Erythroblast (primary cell): Measurements from ENCODE around the gene GLP2R.

Source experiments
- DNase-seq, 2 experiments: peaks; one replicate each; lab custom pipeline; 2025; lab: John Stamatoyannopoulos, UW
- GATA1 ChIP-seq: IDR thresholded peaks from 2 replicates; pipeline ENCODE4 v1.6.1; 2011; ENCODE audit warnings: low read depth, mild to moderate bottlenecking, control low read depth, low read length, moderate library complexity
- POLR2A ChIP-seq: IDR thresholded peaks from 2 replicates; pipeline ENCODE4 v1.6.1; 2011; ENCODE audit warnings: mild to moderate bottlenecking, low read length

The GLP2R gene

DNA sequence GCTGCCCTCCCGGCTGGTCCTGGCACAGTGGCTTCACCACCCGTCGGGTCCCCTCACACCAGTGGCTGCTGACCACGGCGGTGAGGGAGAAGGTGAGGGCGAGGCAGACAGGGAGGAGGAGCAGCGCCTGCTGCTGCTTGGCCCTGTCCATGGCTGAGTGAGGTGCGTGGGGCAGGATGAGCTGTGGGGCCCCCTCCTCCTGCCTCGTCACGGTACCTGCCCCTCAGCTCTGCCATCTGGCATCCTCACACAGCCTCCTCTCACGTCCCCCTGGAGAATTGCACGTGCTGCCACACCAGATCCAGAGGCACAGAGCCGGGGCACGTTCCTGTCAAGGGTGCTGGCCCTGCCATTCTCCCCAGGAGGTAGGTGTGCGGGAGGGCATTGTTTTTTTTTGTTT, 3.8 kb upstream of the GLP2R start, which contains the start of gene GSG1L2:
Gene GSG1L2 (minus strand): TSS at position 159 of the 400 bp plus-strand sequence. CDS start 8 bp downstream, at position 151.
- TF ChIP-seq POLR2A (no peak), GATA1 (no peak)
- DNase-seq = no peak

DNA sequence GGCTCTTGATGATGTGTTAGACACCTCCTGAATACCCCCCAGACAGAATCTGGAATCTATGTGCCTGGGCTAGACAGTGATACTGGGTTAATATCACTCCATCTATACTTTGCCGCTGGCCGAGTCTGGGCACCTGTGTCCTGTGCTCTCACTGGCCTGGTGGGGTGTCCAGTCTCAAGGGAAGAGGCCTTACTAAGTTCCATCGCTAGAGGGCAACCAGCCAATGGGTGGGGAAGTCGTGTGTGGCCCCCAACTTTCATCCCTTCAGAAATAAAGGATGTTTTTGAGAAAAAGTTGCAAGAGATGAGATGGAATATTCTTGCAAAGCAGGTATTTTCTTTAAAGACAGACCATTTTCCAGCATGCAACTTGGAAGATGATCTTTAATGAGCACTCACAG, 1.6 kb upstream of the GLP2R start:
- TF ChIP-seq GATA1 (no peak), POLR2A (no peak)
- no peak for DNase-seq

DNA sequence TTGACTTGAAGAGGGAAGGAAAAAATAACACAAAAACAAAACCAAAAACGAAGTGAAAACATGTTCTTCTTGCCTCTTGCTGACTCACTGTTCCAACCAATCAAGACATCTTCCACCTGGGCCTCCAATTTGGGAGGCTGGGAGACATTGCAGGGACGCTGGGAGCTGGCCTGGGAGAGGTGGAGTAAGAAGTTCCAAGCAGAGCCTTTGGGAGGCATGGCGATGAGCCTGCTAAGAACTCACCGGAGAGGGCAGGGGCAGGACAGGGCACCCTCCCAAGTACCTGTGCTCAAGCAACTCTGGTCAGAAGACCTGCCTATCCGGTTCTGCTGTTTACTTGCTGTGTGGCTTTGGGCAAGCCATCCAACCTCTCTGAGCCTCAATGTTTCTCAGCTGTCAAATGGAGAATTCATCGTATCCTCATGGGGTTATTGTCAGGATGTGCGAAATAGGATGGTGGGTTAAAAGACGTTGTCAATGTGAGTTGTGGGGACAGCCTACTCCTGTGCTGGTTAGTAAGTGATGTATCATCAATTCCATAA, 856 bp upstream of the GLP2R start:
- DNase-seq = no peak
- TF ChIP-seq GATA1 (no peak), POLR2A (no peak)

DNA sequence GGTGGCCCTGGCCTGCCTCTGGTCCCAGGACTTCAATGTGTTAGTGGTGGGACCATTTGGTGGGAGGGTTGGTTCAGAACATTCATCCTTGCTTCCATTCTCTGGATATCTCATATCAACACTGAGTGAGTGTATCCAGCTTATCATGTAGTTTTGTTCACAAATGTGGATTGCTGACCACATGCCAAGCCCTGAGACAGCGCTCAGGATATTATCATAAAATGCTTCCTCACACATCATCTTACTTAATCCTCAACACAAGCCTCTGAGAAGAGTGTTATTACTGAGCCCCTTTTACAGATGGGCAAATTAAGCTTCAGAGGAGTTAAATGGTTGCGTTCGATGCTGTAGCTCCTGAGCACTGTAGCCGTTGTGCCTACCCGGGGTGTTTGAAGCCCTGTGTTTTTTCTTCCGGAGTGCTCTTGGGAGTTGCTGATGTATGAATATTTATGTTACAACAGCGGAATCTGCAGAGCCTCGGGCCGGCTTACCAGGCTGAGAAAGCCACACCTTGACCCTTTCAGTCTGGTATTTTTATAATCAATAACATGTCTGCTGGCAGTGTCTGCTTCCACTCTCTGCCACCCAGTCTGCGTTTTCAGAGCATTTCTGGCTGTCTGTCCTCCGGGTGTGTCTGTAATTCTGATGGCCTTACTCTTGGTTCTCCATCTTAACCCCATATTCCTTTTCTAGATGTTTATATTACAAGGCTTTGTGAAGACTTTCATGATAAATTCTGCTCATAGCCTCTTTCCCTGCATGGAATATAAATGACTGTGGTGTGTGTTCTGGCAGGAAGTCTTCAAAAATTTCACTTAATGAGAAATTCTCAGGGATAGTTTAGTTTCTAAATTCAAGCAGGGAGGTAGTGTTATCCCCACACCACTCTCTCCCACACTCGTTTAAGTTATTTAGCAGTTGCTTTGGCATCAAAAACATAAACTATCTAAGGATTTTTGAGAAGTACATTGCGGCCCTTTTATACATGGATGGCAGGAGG, 2.9 kb downstream of the GLP2R start:
- TF ChIP-seq GATA1 (no peak), POLR2A (no peak)
- DNase-seq = no peak

DNA sequence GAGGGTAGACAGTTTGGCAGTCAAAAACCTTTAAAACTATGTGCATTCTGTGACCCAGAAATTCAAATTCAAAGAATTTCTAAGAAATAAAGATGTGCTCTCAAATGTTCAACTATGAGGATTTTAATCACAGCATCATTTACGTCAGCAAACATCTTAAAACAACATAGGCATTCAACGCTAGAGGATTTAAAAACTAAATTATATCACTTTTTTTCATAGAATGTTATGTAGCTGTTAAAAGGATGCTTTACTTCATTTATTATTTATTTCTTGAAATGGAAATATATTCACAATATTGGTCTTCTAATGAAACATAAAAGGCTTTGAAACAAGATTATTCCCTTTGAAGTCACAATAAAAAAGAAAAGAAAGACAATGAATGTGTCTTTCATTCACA, 3.6 kb downstream of the GLP2R start:
- no peak for TF ChIP-seq GATA1
- no peak for TF ChIP-seq POLR2A
- DNase-seq = no peak

DNA sequence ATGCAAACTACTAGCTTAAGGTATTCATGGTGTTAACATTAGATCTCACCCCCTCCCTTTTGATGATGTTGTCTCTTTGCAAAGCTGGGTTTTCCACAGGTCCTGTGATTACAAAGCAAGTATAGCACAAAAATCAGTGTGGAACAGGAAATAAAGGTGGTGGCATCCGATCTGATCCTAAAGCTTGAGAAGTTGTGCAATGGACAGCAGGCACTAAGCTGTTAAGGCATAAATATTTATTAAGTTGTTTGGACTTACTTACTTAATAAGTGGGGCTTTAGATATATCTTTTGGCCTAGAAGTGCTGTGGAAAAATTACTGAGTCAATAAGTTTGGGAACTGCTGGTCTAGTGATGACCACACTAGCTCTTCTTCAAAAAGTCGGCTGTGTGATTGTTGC, 5.0 kb downstream of the GLP2R start:
- DNase-seq = no peak
- TF ChIP-seq POLR2A (no peak), GATA1 (no peak)

DNA sequence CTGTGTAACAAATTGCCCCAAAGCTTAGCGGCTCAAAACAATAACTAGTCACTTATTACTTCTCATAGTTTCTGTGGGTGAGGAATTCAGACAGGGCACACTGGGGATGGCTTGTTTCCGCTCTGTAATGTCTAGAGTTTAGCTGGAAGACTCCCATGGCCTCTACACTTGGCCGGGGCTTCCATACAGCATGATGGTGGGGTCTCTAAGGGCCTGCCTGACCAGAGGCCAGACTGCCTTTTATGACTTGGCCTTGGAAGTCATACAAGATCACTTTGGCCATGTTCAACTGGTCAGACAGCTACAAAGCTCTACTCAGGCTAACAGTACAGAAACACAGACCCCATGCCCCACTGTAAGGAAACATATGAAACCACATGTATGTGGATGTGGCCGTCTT, 8.2 kb downstream of the GLP2R start:
- no peak for DNase-seq
- TF ChIP-seq POLR2A = no peak
- TF ChIP-seq GATA1 = no peak

DNA sequence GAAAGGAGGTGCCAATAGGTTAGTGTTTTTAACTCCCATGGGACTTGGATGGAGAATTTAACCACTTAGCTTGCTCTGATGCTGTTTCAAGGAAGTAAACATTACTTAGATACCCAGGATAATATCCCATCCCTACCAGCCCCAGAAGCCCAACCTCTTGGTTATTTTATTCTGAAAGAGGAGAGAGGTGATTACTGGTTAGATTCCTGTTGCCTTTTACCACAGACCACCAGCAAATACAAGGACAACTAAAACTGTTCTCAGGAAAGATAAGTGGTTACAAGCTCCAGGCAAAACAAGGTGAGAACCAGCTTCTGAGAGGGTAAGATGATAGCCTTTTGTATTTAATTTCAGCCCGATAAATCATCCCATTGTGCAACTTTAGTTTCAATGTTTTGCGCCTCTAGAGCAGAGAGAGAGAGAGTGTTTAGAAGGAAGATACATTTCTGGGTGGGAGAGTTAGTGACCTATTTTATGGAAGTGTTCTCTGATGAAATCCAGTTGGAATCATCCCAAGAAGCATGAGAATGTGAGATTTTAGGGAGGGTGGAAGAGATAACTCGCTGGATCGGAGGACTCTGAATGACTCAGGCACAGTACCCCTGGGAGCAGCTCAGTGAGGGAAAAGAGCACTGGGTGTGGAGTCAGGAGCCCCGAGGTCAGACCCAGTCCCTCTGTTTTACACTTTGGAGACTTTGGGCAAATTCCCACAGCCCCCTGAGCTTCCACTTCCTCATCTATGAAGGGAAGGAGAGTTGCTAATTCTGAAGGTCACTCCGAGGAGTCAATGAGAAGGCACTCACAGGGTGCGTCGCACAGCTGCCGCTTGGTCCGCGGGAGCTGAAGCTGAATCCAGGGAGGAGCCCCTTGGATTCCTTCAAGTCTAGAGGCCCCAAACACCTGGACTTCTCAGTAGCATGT, 12.1 kb downstream of the GLP2R start:
- TF ChIP-seq POLR2A = no peak
- TF ChIP-seq GATA1 = no peak
- no peak for DNase-seq

DNA sequence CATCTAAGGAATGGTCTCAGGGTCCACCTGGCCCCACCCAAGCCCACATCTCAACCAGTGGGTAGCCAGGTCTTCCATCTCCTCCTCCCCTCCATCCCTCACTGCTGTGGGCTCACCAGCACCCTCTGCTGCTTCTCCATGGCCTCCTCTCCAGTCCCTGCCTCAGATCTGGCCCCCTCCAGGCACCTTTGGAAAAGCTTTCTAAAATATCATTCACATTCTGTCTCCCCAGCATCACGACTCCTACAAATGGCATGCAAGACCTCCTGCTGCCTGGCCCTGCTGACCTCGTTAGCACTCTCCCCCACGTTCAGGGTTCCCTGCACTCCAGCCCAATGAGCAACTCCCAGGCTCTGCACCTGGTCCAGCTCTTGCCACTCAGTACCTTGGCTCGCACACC, 13.7 kb downstream of the GLP2R start:
- DNase-seq = no peak
- TF ChIP-seq GATA1 (no peak), POLR2A (no peak)

DNA sequence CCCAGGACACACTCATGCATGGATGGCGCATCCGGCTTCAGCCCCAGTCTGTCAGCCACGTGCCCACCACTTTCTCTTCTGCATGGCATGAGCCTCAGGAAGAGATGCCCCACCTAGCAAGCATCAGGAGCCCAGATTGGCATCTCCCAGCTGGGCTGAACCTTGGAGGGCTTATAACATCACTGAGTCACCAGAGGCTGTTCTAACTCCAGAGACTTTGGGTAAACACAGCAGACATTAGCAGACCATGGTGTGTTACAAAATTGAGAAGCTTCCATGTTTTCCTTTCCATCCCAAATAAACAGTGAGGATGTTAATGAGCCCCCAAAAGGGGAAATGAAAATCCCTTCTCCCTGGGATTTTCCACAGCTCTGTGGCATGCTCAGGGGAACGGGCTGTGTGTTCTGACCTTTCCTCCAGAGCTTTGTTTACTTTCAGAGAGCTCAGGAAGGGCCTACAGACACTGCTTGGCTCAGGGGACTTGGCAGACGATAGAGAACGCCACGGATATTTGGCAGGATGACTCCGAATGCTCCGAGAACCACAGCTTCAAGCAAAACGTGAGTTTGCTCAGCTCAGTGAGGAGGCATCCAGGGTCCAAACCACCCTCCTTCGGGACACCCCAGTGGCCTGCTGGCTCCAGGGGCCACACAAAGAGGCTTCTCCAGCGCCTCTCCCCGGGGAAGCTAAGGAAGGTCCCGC, 16.5 kb downstream of the GLP2R start:
- DNase-seq = no peak
- TF ChIP-seq GATA1 = no peak
- TF ChIP-seq POLR2A = no peak

DNA sequence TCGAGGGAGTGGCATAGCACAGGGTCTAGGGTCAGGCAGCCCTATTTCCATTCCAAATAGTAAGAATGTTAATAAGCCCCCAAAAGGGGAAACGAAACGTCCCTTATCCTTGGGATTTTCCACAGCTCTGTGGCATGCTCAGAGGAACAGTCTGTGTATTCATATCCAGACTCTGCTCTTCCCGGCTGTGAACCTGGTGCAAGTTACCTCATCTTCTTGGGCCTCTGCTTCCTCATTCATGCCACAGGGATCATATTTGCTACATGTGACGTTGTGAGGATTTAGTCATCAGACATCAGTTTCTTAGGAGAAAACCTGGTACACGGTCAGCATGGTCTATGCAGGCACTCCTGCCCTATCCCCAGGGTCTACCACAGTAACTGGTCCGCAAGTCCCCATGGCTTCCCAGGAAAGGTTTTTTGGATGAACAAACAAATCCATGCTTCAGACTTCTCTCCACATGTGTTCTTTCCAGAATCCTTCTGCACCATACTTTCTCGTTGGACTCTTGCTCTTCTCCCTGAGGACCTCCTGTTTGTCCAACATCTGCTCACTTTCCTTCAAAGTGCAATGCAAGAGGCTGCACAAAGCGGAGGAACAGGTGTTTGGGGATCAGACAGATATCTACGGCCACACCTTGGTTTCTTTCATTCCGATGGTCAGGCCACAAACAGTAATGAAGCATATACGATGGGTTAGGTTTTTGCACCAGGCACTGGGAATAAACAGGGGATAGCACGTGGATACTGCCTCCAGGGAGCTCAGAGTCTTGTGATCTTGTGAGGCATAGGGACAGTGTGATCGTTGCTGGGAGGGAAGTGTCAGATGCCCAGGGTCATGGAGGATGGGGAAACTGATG, 17.7 kb downstream of the GLP2R start:
- no peak for TF ChIP-seq POLR2A
- TF ChIP-seq GATA1 = no peak
- DNase-seq = no peak

DNA sequence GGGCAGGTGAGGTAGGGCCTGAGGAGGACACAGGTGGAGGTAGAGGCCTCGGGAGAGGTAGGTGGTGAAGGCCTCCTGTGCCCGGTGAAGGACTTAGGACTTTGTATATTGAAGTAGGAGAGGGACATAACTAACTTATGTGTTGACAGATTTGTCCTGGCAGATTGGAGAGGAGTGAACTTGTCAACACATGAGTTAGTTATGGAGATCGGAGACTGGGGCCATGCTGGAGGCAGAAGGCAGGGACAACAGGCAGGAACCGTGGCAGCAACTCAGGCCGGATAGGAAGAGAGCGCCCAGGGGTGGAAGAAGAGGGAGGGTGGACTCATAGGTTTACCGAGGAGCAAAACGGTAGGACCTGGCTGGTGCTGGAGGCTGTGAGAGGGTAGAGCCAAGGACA, 18.4 kb downstream of the GLP2R start:
- TF ChIP-seq GATA1 (no peak), POLR2A (no peak)

More for the DNA sequence above, 18.4 kb downstream of the GLP2R start:
- DNase-seq = no peak
